BJ (cell line): ENCODE measurements around the gene CACNA1A. TPM values are rescaled to one million over a fixed set of nuclear protein-coding genes. Genes with fewer than 3 reads are reported as not detected.

Experiments
- CTCF ChIA-PET: fragments of 350-600 bp; formaldehyde crosslinking; extraction: SDS; loops from one replicate; lab custom pipeline; 2021; ENCODE audit warnings: antibody characterized with exemption, inconsistent platforms; lab: Yijun Ruan, JAX
- POLR2A ChIA-PET: fragments of 300-600 bp; sonication (Branson Sonifier 250); formaldehyde crosslinking; extraction: SDS; loops from one replicate; lab custom pipeline; 2021; ENCODE audit warnings: antibody characterized with exemption; lab: Charles Lee
- DNase-seq: peaks from one replicate; pipeline ENCODE4 v3.0.0-alpha.2; 2011; ENCODE audit warnings: low read depth
- H3K27me3 ChIP-seq: 2 replicates; pipeline ENCODE4 v1.6.0; 2011; ENCODE audit warnings: low read length; ENCODE audit not compliant: control insufficient read depth, insufficient read depth
- H3K36me3 ChIP-seq: 2 replicates; pipeline ENCODE4 v1.5.1; 2011; ENCODE audit warnings: low read length; ENCODE audit not compliant: control insufficient read depth, insufficient read depth
- H3K4me3 ChIP-seq: 2 replicates; pipeline ENCODE4 v1.5.1; 2011; ENCODE audit warnings: low read depth, mild to moderate bottlenecking, control low read depth, low read length
- polyA plus RNA-seq: library from polyadenylated mRNA; depleted of rRNA; stranded (reverse); fragments of >200 nt; gene quantifications from 2 replicates; pipeline ENCODE4 v1.2.3, GENCODE V29; 2011
- TF ChIP-seq, protein P1 (sequence below): IDR thresholded peaks from 2 replicates; pipeline ENCODE4 v1.5.1; 2011; ENCODE audit warnings: low read depth, mild to moderate bottlenecking, control low read depth, inconsistent platforms, low read length, moderate library complexity; ENCODE audit not compliant: insufficient read depth

CACNA1A gene
- polyA plus RNA-seq, 1 experiment: 2.9 TPM

DNA sequence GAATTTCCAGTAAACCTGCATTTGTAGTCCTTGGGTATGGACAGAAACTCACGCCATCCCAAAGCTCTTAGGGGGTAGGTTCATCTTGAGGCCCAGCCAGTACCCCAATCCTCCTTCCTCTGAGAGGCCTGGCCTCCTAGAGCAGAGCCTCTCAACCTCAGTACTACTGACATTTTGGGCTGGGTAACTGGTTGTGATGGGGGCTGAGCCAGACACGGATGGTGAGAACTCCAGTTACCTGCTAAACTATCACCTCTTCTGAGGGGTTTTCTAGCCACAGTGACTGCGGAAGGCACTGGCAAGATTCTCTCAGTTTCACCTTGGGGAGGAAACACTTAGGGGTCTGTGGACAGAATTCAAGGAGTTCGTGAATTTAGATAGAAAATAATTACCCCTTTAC, 156.2 kb downstream of the CACNA1A start:
- ChIA-PET CTCF (interaction anchor here (0.9 kb wide), 1 partner anchor 11 kb away, joined by 4 read pairs; no protein-coding TSS in a partner anchor), POLR2A (no interaction called here)
- Histone ChIP-seq H3K27me3 (no peaks in the 10 kb centered on the region), H3K36me3 (no peaks in the 10 kb centered on the region; the same call in 1 of the 2 replicates), H3K4me3 (no peak overlapping the region)
- DNase-seq: no peak
- TF ChIP-seq, protein P1, sequence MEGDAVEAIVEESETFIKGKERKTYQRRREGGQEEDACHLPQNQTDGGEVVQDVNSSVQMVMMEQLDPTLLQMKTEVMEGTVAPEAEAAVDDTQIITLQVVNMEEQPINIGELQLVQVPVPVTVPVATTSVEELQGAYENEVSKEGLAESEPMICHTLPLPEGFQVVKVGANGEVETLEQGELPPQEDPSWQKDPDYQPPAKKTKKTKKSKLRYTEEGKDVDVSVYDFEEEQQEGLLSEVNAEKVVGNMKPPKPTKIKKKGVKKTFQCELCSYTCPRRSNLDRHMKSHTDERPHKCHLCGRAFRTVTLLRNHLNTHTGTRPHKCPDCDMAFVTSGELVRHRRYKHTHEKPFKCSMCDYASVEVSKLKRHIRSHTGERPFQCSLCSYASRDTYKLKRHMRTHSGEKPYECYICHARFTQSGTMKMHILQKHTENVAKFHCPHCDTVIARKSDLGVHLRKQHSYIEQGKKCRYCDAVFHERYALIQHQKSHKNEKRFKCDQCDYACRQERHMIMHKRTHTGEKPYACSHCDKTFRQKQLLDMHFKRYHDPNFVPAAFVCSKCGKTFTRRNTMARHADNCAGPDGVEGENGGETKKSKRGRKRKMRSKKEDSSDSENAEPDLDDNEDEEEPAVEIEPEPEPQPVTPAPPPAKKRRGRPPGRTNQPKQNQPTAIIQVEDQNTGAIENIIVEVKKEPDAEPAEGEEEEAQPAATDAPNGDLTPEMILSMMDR: no peak

- H3K36me3 ChIP-seq: no peaks in the 10 kb centered on the region; the same call in 1 of the 2 replicates
- ChIA-PET POLR2A (no interaction called here), CTCF (no interaction called here)
- no peak overlapping the region for H3K4me3 ChIP-seq
- no peaks in the 10 kb centered on the region for H3K27me3 ChIP-seq
- TF ChIP-seq, protein P1: no peak
- DNase-seq: no peak
These were observed 158.9 kb downstream of the CACNA1A start for GRCh38 chr19:13347367-13347766.

GRCh38 chr19:13343514-13343913, 162.8 kb downstream of the CACNA1A start:
- Histone ChIP-seq H3K27me3 (no peaks in the 10 kb centered on the region), H3K4me3 (no peak overlapping the region), H3K36me3 (no peaks in the 10 kb centered on the region)
- POLR2A ChIA-PET: no interaction called here
- DNase-seq: no peak
- TF ChIP-seq, protein P1: no peak
- CTCF ChIA-PET: interaction anchor here (0.8 kb wide), 1 partner anchor 52 kb away, joined by 6 read pairs; no protein-coding TSS in a partner anchor

- Histone ChIP-seq H3K27me3 (no peaks in the 10 kb centered on the region), H3K36me3 (no peaks in the 10 kb centered on the region), H3K4me3 (no peak overlapping the region)
- ChIA-PET POLR2A (no interaction called here), CTCF (no interaction called here)
- TF ChIP-seq, protein P1: no peak
- no peak for DNase-seq
These were observed 163.6 kb downstream of the CACNA1A start for GRCh38 chr19:13342672-13343071.

DNA sequence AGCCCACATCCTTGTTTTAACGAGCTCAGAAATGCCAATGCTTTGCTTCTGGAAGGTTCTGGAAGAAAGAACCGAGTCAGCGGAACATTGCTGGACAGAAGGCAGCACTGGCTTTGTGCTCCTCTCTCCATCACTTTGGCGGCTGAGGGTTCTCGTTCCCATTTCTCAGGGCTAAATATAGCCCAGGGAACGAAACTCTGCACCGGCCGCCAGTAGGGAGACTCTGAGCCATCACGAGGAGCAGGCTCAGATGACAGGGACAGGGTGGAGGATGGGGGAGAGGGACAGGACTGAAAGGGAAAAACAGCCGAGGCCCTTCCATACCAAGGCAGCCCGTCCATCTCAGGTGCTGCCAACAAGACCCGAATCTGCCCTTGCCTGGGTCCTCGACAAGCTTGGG, 166.4 kb downstream of the CACNA1A start:
- POLR2A ChIA-PET: no interaction called here
- CTCF ChIA-PET: interaction anchor here (0.7 to 1.4 kb wide), 2 partner anchors 40 to 44 kb away, joined by 3 to 5 read pairs; no protein-coding TSS in a partner anchor

More for the DNA sequence above, 166.4 kb downstream of the CACNA1A start:
- Histone ChIP-seq H3K36me3 (no peaks in the 10 kb centered on the region), H3K4me3 (no peak overlapping the region), H3K27me3 (no peaks in the 10 kb centered on the region)
- DNase-seq: no peak
- TF ChIP-seq, protein P1: no peak
